Nephron progenitor cell (in vitro differentiated cells): ENCODE results near the gene RPTOR.

Experiments used
- DNase-seq: peaks from one replicate; pipeline ENCODE4 v3.0.0; 2021
- H3K27ac Mint-ChIP-seq: 2 replicates; pipeline ENCODE4 v1.8.0; 2021; ENCODE audit warnings: mild to moderate bottlenecking, moderate library complexity, mixed read lengths
- H3K27me3 Mint-ChIP-seq: 2 replicates; pipeline ENCODE4 v1.8.0; 2021; ENCODE audit warnings: mild to moderate bottlenecking, low read depth, mixed read lengths; ENCODE audit not compliant: poor library complexity
- H3K36me3 Mint-ChIP-seq: 2 replicates; pipeline ENCODE4 v1.8.0; 2021; ENCODE audit warnings: low read depth, mixed read lengths
- H3K4me1 Mint-ChIP-seq: 2 replicates; pipeline ENCODE4 v1.8.0; 2021; ENCODE audit warnings: mixed read lengths
- H3K4me3 Mint-ChIP-seq: 2 replicates; pipeline ENCODE4 v1.8.0; 2021; ENCODE audit warnings: mild to moderate bottlenecking, moderate library complexity, mixed read lengths
- H3K9me3 Mint-ChIP-seq: 2 replicates; pipeline ENCODE4 v1.8.0; 2021; ENCODE audit warnings: mild to moderate bottlenecking, moderate library complexity, mixed read lengths
- TF ChIP-seq, protein P1 (sequence below): fragments of 200-600 bp; sonication (generic); IDR thresholded peaks from 2 replicates; pipeline ENCODE4 v1.5.0; 2021; ENCODE audit warnings: antibody characterized with exemption

RPTOR gene

DNA sequence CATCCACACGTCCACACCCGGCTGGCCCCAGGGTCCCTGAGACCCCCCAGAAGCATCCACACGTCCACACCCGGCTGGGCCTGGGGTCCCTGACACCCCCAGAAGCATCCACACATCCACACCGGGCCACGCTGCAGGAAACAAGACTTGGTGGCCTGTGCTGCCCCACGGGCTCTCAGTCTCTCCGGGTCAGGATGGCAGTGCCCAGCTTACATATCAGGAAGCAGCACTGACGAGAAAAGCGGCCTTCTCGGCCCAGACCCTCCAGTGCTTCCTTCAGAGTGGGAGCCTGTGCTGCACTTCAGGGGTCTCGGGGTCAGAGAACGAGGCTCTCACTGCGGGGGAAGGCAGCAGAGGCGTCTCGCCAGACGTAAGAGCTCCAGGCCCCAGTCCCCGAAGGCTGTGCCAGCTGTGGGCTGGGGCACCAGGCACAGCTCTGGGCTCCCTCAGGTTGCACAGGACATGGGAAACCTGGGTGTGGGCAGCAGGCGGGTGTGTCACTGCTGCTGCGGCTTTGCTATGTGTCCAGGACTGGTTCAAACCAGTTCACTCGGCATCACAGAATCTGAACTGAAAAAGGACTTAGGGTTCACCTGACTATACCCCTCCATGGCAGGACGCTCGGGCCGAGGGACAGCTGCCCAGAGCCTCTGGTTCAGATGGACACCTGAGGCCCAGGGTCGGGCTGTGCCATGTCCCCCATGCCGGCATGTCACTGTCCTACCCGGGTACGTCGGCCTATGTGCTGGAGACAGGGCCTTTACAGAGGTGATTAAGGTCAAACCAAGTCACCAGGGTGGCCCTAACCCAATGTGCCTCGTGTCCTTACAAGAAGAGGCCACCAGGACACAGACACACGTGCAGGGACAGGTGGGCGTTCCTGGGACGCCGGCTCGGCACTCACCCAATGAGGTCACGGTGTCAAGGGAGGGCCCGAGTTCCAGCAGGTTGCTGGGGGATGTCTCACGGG is 406.8 kb downstream of the RPTOR start:
- TF ChIP-seq, protein P1, sequence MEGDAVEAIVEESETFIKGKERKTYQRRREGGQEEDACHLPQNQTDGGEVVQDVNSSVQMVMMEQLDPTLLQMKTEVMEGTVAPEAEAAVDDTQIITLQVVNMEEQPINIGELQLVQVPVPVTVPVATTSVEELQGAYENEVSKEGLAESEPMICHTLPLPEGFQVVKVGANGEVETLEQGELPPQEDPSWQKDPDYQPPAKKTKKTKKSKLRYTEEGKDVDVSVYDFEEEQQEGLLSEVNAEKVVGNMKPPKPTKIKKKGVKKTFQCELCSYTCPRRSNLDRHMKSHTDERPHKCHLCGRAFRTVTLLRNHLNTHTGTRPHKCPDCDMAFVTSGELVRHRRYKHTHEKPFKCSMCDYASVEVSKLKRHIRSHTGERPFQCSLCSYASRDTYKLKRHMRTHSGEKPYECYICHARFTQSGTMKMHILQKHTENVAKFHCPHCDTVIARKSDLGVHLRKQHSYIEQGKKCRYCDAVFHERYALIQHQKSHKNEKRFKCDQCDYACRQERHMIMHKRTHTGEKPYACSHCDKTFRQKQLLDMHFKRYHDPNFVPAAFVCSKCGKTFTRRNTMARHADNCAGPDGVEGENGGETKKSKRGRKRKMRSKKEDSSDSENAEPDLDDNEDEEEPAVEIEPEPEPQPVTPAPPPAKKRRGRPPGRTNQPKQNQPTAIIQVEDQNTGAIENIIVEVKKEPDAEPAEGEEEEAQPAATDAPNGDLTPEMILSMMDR = no peak
- H3K4me1 Mint-ChIP-seq = peaks cover 8% of the 10 kb centered on the region
- no peak for DNase-seq
- peaks cover 10% of the 10 kb centered on the region for H3K9me3 Mint-ChIP-seq
- H3K36me3 Mint-ChIP-seq = peaks cover 56% of the 10 kb centered on the region
- H3K27ac Mint-ChIP-seq = no peak overlapping the region
- H3K4me3 Mint-ChIP-seq = no peak overlapping the region
- no peaks in the 10 kb centered on the region for H3K27me3 Mint-ChIP-seq

DNA sequence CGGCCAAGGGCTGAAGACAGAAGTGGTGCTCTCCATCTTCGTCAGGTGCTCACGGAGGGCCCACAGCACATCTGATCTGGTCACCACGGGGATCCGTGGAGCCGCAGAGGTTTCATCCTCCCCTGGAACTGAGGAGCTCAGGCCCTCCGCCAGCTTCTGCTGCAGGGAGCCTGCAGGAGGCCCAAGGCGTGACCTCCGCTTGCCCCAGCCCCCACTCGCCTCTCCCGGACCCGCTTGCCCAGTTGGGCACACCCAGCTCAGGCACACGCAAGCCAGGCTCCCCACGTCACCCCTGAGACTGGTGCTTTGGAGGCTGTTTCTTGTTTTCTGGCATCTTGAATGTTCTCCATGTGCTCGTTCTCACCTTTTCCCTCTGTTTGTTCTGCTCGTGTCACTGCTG is 407.7 kb downstream of the RPTOR start:
- peaks cover 51% of the 10 kb centered on the region for H3K36me3 Mint-ChIP-seq
- H3K4me1 Mint-ChIP-seq = peaks cover 8% of the 10 kb centered on the region
- DNase-seq = no peak
- peaks cover 10% of the 10 kb centered on the region for H3K9me3 Mint-ChIP-seq
- no peak overlapping the region for H3K27ac Mint-ChIP-seq
- H3K4me3 Mint-ChIP-seq = no peak overlapping the region
- TF ChIP-seq, protein P1 = no peak
- no peaks in the 10 kb centered on the region for H3K27me3 Mint-ChIP-seq

DNA sequence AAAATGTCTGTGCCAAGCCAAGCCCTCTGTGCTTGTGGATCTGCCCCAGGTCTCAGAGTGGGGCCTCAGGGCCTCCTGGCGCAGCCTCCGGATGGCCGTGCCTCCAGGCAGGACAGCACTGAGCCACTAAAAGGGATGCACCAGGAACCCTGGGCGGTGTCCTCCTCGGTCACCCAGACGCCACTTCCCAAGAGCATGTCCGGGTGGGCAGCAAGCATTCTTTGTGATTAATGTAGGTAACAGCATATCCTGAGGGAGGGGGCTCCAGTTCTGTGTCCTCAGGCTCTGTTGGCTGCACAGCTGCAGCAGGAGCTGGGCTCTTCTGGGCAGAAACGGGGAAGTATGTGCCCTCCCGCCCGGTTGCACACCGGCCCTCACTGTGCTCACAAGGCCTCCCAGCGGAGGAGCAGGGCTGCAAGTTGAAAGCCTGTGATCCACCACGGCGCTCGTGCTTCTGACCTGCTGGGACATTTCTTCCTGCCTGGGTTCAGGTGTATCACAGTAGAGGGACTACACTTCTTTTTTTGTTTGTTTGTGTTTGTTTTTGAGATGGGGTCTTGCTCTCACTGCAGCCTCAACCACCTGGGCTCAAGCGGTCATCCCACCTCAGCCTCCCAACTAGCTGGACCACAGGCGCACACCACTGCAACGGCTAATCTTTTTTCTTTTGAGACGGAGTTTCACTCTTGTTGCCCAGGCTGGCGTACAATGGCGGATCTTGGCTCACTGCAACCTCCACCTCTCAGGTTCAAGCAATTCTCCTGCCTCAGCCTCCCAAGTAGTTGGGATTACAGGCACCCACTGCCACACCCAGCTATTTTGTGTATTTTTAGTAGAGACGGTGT is 409.1 kb downstream of the RPTOR start:
- Mint-ChIP-seq H3K27ac (peak overlapping the region; percentile 45), H3K4me1 (peaks cover 14% of the 10 kb centered on the region), H3K9me3 (peaks cover 10% of the 10 kb centered on the region), H3K27me3 (no peaks in the 10 kb centered on the region), H3K4me3 (no peak overlapping the region), H3K36me3 (peaks cover 46% of the 10 kb centered on the region)
- no peak for DNase-seq
- TF ChIP-seq, protein P1 = no peak

DNA sequence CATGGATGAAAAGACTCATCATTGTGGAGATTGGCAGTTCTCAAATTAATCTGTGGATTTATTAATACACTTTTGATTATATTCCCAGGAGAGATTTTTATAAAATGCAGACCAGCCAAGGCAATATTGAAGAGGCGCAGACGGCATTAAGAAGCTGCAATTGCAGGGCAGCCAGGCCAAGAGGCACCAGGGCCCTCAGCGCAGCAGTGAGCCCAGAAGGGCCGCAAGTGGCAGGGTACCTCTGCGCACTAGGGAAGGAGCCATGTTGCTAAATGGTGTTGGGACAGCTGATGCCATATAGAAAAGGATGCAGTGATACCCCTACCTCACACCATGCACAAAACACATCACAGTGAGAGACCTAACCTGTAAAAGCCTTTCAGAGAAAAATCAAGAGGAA is 410.4 kb downstream of the RPTOR start:
- TF ChIP-seq, protein P1 = no peak
- H3K36me3 Mint-ChIP-seq = peaks cover 43% of the 10 kb centered on the region
- H3K9me3 Mint-ChIP-seq = peaks cover 10% of the 10 kb centered on the region
- no peak for DNase-seq
- H3K4me1 Mint-ChIP-seq = peaks cover 18% of the 10 kb centered on the region
- H3K27me3 Mint-ChIP-seq = no peaks in the 10 kb centered on the region
- H3K27ac Mint-ChIP-seq = no peak overlapping the region
- H3K4me3 Mint-ChIP-seq = no peak overlapping the region

DNA sequence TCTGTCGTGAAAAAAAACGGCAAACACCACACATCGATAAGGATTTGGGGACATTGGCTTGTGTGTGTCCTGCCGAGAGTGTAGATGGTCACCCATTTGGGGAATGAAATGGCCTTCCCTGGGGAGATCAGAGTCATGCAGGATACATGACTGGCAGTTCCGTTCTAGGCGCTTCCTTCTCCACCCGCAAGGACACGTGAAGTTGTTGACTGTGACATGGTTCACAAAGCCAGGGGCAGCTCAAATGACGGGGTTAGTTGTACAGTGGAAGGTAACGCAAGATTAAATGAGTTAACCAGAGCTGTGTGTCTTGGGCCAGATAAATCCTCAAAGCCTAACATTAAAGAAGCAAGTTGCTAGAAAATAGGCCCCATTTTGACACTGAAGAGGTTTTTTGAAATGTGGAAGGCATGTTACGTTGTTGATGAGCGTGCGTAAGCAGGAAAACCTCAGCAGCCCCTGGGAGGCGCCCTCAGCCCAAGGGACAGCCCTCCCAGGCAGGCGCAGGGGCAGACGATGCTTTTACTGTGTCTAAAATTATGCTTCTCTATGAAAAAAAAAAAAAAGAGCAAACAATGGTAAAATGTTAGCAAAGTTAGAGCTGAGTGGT is 411.1 kb downstream of the RPTOR start:
- DNase-seq = no peak
- peaks cover 10% of the 10 kb centered on the region for H3K9me3 Mint-ChIP-seq
- peaks cover 20% of the 10 kb centered on the region for H3K4me1 Mint-ChIP-seq
- peaks cover 40% of the 10 kb centered on the region for H3K36me3 Mint-ChIP-seq
- H3K27ac Mint-ChIP-seq = peak overlapping the region; percentile 80
- H3K27me3 Mint-ChIP-seq = no peaks in the 10 kb centered on the region
- TF ChIP-seq, protein P1 = no peak
- no peak overlapping the region for H3K4me3 Mint-ChIP-seq
